Glutamatergic neuron (in vitro differentiated cells): Measurements from ENCODE around the gene IGSF9. TPM values are rescaled to one million over a fixed set of nuclear protein-coding genes. Genes with fewer than 3 reads are reported as not detected.

ENCODE experiments used
- DNase-seq: peaks from one replicate; pipeline ENCODE4 v3.0.0; 2022
- H3K27ac Mint-ChIP-seq: one replicate; pipeline ENCODE4 v1.8.0; 2020; ENCODE audit warnings: mild to moderate bottlenecking, mixed read lengths, inconsistent platforms; ENCODE audit not compliant: unreplicated experiment
- H3K27me3 Mint-ChIP-seq: one replicate; pipeline ENCODE4 v1.8.0; 2020; ENCODE audit warnings: mild to moderate bottlenecking, moderate library complexity, mixed read lengths, inconsistent platforms; ENCODE audit not compliant: unreplicated experiment
- H3K36me3 Mint-ChIP-seq: one replicate; pipeline ENCODE4 v1.8.0; 2020; ENCODE audit warnings: mild to moderate bottlenecking, mixed read lengths, inconsistent platforms; ENCODE audit not compliant: unreplicated experiment
- H3K4me1 Mint-ChIP-seq: one replicate; pipeline ENCODE4 v1.8.0; 2020; ENCODE audit warnings: mild to moderate bottlenecking, low read depth, mixed read lengths, inconsistent platforms; ENCODE audit not compliant: unreplicated experiment
- H3K4me3 Mint-ChIP-seq: one replicate; pipeline ENCODE4 v1.8.0; 2020; ENCODE audit warnings: mild to moderate bottlenecking, mixed read lengths, inconsistent platforms; ENCODE audit not compliant: unreplicated experiment
- H3K9me3 Mint-ChIP-seq: one replicate; pipeline ENCODE4 v1.8.0; 2020; ENCODE audit warnings: mild to moderate bottlenecking, moderate library complexity, mixed read lengths, inconsistent platforms; ENCODE audit not compliant: unreplicated experiment
- CTCF ChIP-seq: fragments of 200-600 bp; sonication (generic); IDR thresholded peaks from one replicate; pipeline ENCODE4 v1.5.0; 2021; ENCODE audit not compliant: partially characterized antibody, unreplicated experiment
- total RNA-seq: library from RNA; stranded (reverse); fragmentation: NEBNext Ultra II Directional; extraction: Animal tissue kit (Norgen Biotek cat#: 25700); gene quantifications from one replicate; pipeline ENCODE4 v1.2.1, GENCODE V29; 2021; ENCODE audit not compliant: unreplicated experiment

Gene IGSF9
- total RNA-seq, 1 donor from 2014 or later, result 23.4 TPM

GRCh38 chr1:159991513-159991912 is 46.1 kb upstream of the IGSF9 start:
- no peak for TF ChIP-seq CTCF
- H3K4me1 Mint-ChIP-seq, result no peaks in the 10 kb centered on the region
- no peak overlapping the region for H3K27ac Mint-ChIP-seq
- H3K4me3 Mint-ChIP-seq, result no peak overlapping the region
- no peak for DNase-seq
- no peaks in the 10 kb centered on the region for H3K27me3 Mint-ChIP-seq
- H3K36me3 Mint-ChIP-seq, result no peaks in the 10 kb centered on the region
- H3K9me3 Mint-ChIP-seq, result no peaks in the 10 kb centered on the region

GRCh38 chr1:159990005-159990404 is 44.6 kb upstream of the IGSF9 start:
- Mint-ChIP-seq H3K4me1 (no peaks in the 10 kb centered on the region), H3K9me3 (no peaks in the 10 kb centered on the region), H3K36me3 (no peaks in the 10 kb centered on the region), H3K4me3 (no peak overlapping the region), H3K27me3 (no peaks in the 10 kb centered on the region), H3K27ac (no peak overlapping the region)
- DNase-seq, result no peak
- no peak for TF ChIP-seq CTCF

- DNase-seq, result no peak
- H3K27ac Mint-ChIP-seq, result no peak overlapping the region
- H3K27me3 Mint-ChIP-seq, result no peaks in the 10 kb centered on the region
- TF ChIP-seq CTCF, result no peak
- no peaks in the 10 kb centered on the region for H3K36me3 Mint-ChIP-seq
- H3K4me3 Mint-ChIP-seq, result no peak overlapping the region
- H3K9me3 Mint-ChIP-seq, result no peaks in the 10 kb centered on the region
- no peaks in the 10 kb centered on the region for H3K4me1 Mint-ChIP-seq
These were observed 44.2 kb upstream of the IGSF9 start for GRCh38 chr1:159989581-159989980.

- DNase-seq, result no peak
These were observed 42.6 kb upstream of the IGSF9 start for GRCh38 chr1:159988006-159988405.

GRCh38 chr1:159987186-159987585 is 41.8 kb upstream of the IGSF9 start:
- Mint-ChIP-seq H3K9me3 (peaks cover 2% of the 10 kb centered on the region), H3K4me1 (peaks cover 2% of the 10 kb centered on the region), H3K27ac (no peak overlapping the region), H3K4me3 (no peak overlapping the region), H3K27me3 (no peaks in the 10 kb centered on the region), H3K36me3 (peaks cover 3% of the 10 kb centered on the region)
- DNase-seq, result no peak
- no peak for TF ChIP-seq CTCF

More at GRCh38 chr1:159988006-159988405, 42.6 kb upstream of the IGSF9 start:
- Mint-ChIP-seq H3K4me3 (no peak overlapping the region), H3K27ac (no peak overlapping the region), H3K36me3 (no peaks in the 10 kb centered on the region), H3K27me3 (no peaks in the 10 kb centered on the region), H3K4me1 (no peaks in the 10 kb centered on the region), H3K9me3 (no peaks in the 10 kb centered on the region)
- TF ChIP-seq CTCF, result no peak
